HG03378 (cell line): ENCODE results near the gene SULT6B1.
"Not testable (repeated sequence)": the region's sequence is repeated elsewhere in the genome, so short reads cannot be mapped to it uniquely, and the experiment has no call there.

Source experiments
- ATAC-seq: cut with Tn5 transposase; IDR thresholded peaks from one replicate; pipeline ENCODE4 v1.9.1; 2021; ENCODE audit warnings: mild to moderate bottlenecking, moderate library complexity; ENCODE audit not compliant: unreplicated experiment

The SULT6B1 gene

DNA sequence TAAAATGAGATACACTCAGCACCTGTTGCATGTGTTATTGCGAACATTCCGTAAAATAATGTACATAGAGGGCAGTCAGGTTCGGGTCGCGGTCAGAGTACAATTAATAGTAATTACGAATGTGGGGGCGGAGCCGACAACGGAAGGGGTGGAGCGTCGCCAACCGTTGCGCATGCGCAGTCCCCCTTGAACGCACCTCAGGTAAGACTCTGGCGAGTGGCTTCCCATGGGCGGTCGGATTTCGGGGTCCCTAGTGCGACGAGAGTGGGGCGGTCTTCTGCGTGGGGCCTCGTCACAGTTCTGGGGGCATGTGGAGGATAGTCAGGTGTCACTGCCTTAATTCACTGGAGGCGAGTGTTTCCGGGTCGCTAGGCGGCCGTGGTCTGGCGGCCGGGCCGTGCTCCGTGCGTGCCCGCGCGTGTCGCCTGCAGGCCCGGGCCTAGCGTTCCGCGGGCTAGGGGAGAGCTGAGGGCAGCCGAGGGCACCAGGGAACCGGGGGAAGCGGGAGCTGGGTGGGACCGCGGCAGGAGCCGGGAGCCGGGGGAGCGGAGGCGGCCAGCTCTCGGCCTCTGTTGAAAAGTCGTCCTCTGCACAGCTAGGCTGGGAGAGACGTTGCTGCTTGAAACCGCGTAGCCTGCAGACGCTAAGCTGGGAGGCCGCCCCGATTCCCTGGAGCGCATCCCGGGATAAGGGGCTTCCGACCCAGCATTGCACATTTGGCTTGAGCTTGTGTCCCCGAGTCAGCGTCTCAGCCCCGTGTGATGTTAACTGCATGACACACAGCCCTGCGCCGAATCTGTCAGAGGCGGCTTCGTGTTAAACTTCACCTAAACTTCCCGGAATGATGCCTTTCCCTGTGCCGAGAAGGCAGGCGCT is 8.1 kb upstream of the SULT6B1 start, which contains the start of gene CEBPZOS:
TSS of gene CEBPZOS (plus strand) at position 177 of the 876 bp plus-strand sequence. CDS start 3,209 bp downstream, outside the sequence.
- ATAC-seq: peak; percentile 56

DNA sequence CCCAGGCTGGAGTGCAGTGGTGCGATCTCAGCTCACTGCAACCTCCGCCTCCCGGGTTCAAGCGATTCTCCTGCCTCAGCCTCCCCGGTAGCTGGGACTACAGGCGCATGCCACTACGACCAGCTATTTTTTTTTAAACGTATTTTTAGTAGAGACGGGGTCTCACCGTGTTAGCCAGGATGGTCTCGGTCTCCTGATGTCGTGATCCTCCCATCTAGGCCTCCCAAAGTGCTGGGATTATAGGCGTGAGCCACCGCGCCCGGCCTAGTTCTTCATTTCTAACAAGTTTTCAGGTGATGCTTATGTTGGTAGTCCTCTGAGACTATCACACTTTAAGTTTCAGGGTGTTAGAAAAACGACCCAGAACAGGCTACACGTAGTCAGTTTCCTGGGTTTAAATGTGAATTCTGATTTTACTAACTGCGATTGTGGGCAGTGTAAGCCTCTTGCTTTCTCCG is 7.4 kb upstream of the SULT6B1 start:
- not testable (repeated sequence) for ATAC-seq

DNA sequence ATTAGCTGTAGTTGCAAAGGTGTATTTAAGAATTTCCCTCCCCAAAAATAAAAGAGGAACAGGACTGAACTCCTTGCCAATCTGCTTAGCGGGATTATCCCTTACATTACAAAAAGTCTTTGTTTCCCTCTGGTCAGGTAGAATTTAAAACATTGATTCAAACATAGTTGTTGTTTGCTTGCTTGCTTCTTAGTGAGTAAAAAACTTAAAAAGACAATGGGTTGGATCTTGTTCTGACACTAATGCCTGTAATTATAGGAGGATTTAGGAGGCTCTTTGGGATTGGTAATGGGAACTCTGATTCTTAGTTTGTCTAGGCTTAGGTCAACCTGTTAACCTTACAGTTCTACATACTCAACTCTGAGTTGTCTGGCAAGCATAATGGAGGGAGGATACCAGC is 4.1 kb upstream of the SULT6B1 start:
- no peak for ATAC-seq

DNA sequence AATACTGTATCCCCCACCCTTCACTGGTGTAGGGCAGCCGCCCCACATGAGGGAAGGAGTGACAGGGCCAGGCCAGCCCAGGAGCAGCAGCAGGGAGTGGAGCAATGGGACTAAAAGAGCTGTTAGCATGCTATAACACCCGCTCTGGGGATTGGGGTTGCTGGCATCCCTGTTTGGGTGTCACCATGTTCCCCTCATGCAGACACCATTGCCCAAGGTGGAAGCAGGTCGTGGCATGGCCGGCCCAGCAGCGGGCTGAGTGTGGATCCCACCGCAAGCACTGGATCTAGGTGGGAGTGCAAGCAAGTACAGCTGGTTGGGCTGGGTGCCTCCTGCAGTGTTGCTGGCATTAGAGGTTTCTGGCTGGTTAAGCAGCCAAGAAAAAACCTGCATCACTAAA is 3.3 kb upstream of the SULT6B1 start:
- ATAC-seq: no peak

DNA sequence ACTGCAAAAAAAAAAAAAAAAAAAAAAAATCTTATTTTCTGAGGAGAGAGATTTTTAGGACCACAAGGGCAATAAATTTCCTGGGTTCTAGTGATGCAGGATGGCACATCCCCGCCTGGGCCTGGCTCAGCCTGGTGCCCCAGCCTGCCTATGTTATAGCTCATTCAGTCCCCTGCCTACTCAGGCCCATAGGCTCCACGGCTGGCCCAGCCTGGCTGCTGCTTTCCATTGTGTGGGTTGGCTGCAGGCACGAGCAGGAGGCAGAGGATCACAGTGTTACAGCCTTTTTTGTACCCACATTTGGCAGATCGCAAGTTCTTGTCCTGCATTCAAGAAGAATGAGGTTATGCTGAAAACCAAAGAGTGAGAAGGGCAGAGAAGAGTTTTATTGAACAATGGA is 2.8 kb upstream of the SULT6B1 start:
- ATAC-seq: no peak

DNA sequence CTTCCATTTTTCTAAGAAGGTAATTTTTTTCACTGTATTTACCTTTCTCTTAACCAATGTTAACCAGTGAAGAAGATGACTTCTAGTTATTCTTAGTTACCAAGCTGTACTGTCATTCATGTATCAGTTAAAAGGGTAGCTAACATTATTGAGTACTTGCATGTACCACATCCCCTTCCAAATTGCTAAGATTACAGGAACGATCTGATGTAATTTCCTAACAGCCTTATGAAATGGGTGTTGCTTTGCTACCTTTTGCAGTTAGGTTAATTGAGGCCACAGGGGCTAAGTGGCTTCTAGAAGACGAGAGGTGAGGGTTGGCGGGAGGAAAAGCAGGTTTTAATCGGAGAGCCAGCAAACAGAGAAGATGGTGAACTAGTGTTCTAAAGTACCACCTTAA is 1.8 kb upstream of the SULT6B1 start:
- ATAC-seq: no peak

DNA sequence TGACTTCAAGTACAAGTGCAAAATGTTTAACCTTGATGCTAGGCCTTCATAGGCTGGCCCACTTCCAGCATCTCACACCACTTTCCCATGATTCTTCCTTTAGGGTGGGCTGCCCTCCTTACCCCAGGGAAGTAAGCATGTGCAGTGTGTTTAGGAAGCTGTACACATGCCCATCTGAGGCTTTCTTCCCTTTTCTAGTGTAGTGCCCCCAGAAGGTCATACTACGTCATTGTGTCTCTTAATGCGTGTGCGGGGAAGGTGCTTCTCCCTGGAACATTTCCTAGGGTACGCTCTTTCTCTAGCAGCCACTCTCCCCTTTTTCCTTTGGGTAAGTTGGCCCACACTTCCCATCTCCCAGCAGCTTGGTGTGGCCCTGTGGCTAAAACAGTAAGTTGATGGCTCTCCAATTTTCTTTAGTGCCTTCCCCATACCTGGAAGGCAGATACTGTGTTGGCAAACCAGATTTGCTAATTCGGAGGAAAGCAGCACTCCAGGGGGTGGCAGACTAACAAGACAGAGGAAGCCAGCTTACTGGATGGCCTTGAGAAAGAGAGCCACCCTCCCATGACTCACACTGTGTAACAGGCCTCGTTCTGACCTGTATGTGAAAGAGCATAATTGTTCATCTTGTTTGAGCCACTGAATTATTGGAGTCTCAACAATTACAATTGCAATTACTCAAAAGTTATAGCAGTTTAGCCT is 1.1 kb upstream of the SULT6B1 start:
- no peak for ATAC-seq

DNA sequence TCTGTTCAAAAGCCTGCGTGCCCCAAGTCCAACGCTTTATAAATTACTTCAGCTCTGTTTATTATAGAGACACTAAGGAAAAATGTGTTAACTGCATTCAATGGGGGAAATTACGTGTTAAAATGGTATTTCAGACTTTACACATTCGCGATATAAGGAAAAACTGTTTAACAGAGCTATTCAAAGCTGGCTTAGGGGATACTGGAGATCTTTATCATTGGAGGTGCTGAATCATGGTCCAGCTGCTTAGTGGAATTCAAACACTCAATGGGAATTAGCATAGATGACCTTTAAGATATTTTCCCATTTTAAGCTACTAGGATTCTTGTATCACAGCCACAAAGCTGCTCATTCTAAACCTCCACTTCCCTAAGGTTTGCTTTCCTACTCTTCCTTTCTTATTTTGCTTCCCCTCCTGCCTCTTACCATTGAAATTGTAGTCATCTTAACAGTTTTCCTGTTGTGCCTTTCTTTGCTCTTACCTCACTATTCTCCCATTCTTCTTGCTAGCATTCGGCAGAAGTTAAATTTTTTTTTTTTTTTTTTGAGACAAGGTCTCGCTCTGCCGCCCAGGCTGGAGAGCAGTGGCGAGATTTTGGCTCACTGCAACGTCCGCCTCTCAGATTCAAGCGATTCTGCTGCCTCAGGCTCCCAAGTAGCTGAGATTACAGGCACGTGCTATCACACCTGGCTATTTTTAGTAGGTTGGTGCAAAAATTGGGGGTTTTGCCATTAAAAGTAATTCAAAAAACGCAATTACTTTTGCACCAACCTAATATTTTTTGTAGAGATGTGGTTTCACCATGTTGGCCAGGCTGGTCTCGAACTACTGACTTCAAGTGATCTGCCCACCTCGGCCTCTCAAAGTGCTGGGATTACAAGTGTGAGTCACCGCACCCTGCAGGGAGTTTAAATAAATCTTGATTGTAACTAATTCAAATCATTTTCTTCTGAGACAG is 6.5 kb downstream of the SULT6B1 start:
- no peak for ATAC-seq

DNA sequence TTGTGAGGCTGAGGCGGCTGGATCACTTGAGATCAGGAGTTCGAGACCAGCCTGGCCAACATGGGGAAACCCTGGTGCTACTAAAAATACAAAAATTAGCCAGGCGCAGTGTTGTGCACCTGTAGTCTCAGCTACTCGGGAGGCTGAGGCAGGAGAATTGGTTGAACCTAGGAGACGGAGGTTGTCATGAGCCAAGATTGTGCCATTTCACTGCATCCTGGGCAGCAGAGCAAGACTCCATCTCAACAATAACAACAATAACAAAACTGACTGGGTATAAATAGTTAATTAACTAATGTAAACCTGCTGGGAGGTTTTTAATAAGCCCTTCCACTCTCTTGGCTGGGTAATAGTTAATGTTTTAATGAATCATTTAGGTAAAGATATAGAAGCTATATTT is 7.8 kb downstream of the SULT6B1 start:
- no peak for ATAC-seq

DNA sequence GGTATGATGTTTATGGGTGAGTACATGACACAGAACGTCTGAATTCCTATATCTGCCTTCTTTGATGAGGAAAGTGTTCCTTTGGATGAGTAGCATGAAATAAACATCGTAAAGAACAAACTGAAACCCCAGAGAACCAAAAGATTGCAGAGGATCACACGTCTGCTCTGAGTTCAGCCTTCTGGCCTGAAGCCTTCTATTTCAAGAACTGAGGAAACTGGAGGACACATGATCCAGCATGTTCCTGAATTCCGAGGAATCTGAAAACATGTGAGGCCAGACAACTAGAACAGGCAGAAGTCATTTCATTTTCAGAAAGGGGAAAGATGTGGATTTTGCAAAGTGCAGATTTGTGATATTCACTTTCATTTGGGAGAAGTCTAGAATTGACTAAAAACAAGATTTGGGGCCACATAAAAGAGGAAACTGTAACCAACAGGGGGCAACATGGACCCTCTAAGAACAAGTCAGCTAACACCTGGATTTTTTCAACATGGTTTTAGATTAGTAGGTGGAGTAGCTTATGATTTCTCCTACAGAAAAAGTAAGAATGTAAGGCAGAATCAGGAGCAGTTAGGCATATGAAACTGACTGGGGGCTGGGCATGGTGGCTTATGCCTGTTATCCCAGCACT is 8.3 kb downstream of the SULT6B1 start:
- no peak for ATAC-seq

DNA sequence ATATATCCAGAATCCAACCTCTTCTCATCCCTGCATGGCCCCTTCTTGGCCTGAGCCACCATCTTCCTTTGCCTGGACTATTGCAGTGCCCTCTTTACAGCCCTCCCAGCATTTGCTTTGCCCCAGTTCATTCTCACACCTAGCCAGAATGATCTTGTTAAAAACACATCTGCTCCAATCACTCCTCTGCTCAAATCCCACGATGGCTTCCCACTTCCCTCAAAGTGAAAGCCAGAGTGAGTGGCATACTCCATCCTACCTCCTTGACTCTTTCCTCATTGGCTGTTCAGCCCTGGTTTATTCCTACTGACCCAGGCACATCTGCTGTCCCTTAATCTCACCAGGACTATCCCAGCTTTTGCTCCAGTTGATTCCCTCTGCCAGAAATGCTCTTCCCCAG is 14.7 kb downstream of the SULT6B1 start:
- ATAC-seq: no peak

DNA sequence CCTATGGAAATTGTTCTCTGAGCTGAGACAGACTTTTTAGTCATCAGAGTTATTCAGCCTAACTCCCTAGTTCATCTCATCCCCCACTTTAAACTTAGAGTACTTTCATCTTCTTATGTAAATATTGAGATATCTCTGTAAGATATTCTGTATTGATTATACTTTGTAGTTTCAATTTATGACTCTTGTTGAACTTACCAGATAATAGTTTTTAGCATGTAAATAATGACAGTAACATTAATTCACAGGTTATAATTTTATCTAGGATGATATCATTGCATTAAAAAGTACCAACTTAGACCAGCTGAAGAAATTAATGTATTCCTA is 16.9 kb downstream of the SULT6B1 start:
- no peak for ATAC-seq

DNA sequence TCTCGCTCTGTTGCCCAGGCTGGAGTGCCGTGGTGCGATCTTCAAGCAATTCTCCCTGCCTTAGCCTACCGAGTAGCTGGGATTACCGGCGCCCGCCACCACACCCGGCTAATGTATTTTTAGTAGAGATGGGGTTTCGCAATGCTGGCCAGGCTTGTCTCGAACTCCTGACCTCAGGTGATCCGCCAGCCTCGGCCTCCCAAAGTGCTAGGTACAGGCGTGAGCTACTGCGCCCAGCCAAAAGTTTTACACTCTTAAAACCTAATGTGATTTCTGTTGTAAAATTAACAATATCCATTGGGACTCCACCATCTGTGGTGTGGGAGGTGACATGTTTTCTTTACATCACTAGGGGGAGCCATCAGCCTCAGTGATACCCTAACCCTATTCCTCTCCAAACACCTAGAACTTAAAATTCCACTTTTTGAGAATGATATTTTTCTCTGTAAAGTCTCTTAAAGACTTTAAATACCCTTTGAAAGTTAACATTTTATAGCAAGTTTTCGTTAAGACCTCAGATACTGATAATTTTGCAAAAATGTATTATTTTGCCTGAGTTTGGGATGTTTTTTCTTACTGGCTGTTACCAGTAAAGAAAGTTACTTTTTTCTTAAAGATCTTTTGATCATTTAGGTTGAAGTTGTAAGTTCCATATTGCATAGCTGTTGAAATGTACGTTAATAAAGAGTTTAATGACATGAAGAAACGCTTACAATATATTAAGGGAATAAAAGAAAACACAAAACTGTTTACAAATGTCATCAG is 20.1 kb downstream of the SULT6B1 start:
- ATAC-seq: no peak

DNA sequence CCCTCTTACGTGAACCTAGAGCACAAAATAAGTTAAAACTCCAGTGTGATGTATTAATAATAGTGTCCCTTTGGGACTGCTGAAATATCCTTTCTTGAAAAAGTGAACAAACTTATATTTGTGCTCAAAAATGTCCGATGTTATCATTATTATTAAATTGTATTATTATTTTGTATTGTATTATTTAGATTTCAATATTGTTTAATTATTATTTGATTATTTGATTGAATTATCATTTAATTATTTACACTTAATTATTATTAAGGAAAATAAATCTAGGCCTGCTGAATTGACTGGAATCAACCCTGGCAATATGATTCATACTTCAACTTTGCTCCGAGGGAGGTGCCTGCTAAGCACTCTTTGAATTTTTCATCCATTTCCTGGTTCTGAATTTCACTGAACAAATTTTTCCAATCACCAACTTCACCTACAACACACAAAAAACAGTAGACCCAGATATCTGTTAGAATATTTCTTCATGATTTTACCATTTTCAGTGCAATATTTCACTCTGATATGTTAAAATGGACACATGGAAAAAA is 20.8 kb downstream of the SULT6B1 start:
- no peak for ATAC-seq

DNA sequence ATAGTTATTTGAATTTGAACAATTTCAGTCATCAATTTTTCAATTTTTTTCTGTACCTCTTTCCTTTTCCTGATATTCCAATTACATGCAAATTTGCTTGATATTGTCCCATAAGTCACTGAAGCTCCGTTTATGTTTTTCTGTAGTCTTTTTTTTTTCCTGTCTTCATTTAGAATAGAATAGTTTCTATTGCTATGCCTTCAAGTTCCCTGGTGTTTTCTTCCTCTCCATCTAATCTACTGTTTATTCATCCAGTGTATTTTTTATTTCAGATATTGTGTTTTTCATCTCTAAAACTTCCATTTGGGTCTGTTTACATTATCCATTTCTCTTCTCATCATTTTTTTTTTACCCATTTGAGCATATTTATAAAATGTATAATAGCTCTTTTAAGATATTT is 23.7 kb downstream of the SULT6B1 start:
- ATAC-seq: no peak

DNA sequence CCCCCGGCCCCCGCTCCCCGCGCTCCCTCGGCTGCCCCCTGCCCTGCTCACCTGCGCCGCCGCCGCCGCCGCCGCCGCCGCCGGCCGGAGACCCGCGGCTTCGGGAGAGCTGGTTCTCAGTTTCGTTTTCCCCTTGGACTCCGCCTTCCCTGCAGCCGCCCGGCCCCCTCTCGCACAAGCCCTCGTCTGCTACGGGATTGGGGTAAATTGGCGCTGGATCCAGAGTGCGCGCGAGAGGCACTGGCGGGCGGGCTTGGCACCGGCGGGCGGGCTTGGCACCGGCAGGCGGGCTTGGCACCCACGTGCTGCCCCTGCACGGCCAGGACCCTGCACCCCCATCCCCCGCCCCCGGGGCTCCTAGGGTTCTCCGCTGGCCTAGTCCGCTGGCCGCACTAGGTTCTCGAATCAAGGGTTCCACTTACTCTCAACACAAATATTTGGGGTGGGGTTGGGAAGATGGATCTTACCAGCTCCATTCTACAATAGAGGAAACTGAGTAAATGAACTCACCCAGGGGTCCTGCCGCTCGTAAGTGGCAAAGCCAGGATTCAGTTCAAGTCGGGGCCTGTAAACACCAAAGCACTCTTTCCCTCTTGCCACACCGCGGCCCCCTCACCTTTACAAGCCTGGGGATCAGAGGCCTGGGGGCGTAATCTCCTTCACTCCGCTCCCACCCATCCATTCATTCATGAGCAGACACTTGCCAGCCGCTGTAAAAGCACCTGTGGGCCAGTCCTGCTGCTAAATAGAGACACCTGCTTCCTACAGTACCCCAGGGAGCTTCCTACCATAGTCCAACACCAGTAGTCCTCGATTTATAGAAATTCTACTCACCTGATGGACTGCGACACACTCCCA is 31.4 kb downstream of the SULT6B1 start, which contains the start of gene EIF2AK2:
TSS of gene EIF2AK2 (minus strand) at position 124 of the 858 bp plus-strand sequence. CDS start 9,174 bp downstream, outside the sequence.
- peak; percentile 76 for ATAC-seq

DNA sequence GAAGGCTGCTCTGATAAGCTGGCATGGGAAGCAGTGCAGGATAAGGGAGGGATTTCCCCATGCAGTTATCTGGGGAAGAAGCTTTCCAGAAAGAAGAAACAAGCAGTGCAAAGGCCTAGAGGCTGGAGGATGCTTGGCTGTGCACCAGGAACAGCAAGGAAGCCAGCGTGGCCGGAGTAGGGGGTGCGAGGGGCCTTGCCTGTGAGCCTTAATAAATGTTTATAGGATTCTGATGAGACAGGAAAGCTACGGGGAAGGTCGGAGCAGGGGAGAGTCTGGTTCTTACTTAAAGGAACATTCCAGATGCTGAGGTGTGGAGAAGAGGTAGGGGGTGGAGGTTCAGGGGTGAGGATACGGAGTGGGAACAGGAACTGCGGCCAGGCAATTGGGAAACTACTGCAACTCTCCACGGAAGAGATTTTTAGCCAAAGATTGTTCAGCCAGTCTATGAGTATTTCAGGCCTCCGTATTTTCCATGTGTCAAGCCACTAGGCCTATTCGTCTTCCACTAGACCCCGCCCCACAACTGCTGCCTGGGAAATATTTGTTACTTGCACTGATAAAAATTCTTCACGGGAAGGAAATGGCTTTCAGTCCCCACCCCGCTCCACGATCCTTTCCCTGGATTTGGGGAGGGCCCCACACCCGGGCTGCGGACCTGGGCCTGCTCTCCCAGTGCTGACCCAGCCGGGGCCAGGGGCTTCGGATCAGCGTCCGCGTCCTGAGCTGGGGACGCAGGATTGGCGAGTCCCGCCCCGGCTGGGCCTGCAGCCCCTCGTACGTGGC is 32.2 kb downstream of the SULT6B1 start:
- ATAC-seq: no peak

DNA sequence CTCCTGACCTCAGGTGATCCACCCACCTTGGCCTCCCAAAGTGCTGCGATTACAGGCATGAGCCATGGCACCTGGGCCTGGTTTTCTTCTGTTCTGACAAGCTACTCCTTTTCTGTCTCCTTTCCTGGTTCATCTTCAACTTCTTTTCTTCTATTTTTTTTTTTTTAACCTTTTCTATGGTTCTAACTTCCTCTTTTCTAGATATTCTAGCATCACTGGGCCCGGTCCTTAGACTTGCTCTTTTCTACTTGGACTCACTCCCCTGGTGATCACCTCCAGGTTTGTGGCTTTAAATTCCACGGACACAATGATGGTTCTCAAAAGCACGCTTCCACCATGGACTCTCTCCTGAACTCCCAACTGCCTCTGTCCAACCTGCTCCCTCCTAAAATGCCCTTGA is 33.7 kb downstream of the SULT6B1 start:
- no peak for ATAC-seq
